Renal cortical epithelial cell (primary cell): Measurements from ENCODE around the gene ABTB2. TPM values are rescaled to one million over a fixed set of nuclear protein-coding genes. Genes with fewer than 3 reads are reported as not detected.

ENCODE experiments used
- DNase-seq: peaks from one replicate; pipeline ENCODE4 v3.0.0-alpha.2; 2011; ENCODE audit warnings: low read depth
- total RNA-seq: library from RNA; depleted of rRNA; stranded (reverse); fragments of >200 nt; gene quantifications from 2 replicates; pipeline ENCODE4 v1.2.3, GENCODE V29; 2014

ABTB2 gene
- total RNA-seq, 1 donor from 2014 or later: 44.1 TPM

DNA sequence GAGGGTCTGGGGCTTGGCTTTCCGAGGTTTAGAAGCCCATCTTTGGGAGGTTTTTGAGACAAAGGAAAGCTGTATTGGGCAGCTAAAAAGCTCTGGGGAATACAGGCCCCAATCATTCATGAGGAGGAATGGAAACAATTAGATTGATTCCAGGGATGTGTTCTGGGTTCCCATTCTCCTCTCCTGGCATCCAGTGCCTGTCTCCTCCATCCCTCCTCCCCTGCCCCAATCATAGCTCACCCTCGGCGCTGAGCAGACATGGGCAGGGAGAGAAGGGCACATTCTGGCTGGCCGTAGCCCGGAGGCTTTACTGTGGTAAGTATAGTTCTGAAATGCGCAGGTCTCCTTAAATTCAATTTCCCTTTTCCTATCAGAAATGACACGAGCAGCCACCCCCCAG is 42.4 kb downstream of the ABTB2 start:
- no peak for DNase-seq

DNA sequence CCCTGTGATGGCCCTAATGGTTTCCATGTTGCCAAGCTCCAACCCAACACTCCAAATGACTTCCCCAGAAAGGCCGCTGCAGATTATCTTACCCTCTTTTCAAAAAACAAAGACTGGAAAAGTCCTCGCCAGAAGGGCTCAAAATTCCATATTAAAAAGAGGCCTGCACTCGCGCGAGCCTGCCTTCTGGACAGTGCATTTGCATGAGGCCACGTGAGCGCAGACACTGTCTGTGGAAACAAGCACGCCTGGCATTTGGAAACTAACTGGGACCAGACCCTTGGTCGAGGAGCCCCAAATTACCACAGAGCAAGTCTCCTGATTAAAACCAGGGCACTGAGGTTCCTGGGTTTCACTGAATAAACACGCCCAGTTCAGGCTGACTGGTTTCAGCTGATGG is 42.9 kb downstream of the ABTB2 start:
- DNase-seq: no peak

DNA sequence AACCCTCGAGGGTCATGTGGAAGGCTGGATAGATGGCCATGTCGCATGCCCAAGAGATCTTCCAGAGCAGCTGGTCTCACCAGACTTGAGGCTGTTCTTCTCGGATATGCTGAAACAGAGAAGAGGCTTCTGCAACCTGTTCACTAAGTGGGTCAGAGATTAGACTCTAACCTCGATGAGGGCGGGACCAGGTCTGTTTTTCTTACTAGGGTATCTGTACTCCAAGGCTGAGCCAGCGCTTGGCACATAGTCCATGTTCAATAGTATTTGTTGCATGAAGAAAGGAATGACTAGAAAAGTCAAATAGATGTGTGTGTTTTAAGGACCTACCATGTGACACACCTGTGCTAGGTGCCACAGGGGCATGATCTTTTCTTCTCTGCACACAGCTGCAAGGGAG is 43.6 kb downstream of the ABTB2 start:
- no peak for DNase-seq

DNA sequence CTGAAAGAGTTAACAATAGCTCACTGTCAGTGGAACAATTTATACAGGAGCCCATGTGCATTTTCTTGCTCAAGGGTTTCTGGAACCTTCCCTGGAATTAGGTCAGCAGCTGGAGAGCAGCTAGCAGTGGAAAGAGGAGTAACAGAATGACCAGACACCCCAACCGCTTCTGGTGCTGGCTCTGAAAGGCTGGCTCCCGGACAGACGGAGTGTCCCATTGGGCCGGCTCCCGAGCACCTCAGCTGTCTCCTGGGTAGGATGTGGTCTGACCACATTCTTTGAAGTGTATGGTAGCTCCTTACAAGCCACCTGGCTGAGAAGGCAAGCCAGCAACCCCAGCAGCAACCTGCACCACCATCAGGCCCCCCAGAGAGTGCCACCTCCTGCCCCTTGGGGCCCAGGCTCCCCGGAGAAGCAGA is 44.7 kb downstream of the ABTB2 start:
- no peak for DNase-seq

DNA sequence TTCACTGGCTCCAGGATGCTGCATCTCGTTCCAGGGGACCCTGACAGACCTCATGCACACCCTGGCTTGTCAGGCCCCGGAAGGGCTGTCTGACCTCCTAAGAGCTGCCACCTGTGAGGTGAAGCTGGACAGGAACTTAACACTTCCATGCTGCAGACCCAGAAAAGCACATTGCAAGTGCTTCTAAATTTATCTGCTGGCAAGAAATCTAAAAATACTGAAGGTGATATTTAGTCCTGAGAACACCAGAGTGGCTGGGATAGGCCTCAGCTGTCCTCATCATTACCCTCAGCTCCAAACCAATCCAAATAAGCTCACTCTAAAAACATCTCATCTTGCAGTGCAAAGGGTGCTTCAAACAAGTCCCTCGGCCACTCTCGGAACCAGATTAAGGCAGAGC is 46.7 kb downstream of the ABTB2 start:
- DNase-seq: no peak

DNA sequence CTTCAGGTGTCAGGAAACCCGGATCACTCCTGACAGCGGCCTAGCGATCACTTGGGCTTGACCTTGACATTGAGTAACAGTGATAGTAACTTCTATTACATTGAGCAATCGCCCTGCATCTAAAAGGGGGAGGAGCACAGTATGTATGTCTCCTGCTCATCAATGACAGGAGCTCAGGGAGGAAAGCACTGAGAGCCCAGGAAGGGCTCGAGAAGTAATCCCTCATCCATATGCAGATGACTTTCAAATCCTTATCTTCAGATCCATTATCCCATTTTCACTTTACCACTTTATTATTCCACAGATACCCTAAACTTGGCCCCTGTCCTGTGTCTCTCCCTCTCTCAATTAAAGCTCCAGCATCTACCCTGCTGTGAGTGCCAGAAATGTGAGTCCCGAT is 47.8 kb downstream of the ABTB2 start:
- DNase-seq: no peak

DNA sequence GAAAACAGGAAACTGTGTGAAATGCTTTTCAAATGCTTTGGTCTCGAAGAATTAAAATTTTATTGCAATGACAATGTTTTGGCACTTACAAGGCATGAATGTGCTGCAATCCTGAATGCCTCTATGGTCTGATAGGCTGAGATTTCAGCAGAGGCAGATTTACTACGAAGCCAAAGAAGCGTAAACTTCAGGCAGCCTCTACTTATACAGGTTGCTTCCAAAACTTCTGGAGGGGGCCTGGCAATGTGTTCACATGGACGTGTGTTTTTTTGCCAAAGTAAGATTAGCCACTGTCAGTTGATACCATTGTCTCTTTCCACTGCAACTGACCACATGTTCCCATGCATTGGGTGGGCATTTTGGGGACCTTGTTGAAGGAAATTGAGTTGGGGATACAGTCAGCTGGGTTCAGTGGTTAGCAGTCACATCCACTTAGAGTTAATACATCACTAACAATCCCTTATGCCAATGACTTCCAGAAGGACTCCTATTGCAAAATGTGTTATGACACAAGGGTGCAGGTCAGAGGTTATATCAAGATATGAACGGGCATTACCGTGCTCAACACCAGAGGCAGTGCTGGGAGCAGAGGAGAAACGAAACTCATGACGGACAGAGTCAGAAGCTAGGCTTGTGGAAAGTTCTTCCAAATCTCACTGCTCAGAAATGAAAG is 48.8 kb downstream of the ABTB2 start:
- DNase-seq: peak; percentile 93

DNA sequence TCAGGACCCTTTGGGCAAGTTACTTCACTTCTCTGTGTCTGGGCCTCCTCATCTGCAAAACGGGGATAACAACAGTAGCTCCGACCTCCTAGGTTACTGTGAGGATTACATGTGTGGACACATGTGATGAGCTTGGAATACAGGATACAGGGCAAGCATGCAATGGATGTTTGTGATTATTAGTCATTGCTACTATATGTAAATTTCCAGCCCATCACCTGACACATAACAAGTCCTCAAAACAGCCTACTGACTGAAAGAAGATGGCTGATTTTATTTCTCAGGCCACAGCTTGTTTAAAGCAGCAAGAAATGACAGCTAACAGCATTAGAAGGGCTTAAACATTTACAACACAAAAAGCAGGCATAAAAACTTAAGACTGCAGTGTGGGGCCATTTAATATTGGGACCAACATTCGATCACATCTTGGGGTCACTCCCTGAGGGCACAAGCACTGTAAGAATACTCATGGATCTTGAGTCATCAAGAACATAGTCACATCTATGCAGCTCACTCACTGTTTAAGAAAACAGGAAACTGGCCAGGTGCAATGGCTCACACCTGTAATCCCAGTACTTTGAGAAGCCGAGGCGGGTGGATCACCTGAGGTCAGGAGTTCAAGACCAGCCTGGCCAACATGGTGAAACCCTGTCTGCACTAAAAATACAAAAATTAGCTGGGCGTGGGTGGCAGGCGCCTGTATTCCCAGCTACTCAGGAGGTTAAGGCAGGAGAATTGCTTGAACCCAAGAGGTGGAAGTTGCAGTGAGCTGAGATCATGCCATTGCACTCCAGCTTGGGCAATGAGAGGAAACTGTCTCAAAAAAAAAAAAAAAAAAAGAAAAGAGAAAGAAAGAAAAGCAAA is 49.5 kb downstream of the ABTB2 start:
- DNase-seq: peak; percentile 77

DNA sequence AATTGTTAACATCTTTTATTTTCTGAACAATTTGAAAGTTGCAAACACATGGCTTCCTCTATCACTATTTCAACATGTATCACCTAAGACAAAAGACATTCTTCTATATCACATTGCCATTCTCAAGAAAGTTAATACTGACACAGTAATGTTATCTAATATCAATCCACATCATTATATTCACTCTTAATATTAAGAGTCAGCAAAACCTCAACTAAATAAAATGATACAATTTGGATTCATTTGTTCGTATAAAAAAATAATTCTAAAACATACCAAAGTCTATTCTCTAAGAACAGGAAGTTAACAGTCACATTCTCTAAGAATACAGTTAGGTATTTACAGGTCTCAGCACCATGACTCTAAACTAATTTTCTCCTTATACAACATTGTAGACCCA is 52.0 kb downstream of the ABTB2 start:
- DNase-seq: no peak

DNA sequence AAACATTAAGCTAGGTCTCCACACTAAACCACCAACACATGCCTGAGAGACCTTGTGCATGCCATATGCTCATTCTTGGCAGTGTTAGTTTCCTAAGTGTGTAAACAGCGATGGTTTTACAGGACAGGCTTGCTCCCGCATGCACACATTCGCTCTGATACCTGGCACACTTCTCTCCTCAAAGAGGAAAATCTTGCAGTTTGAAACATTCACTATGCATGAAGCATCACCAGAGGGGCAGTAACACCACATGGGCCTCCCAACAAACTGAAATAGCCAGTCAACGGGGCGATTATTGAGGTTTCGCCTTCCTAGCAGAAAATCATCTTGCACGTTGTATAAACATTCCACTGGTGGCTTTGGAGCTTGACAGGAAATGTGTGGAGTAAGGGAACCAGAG is 52.6 kb downstream of the ABTB2 start:
- DNase-seq: no peak

DNA sequence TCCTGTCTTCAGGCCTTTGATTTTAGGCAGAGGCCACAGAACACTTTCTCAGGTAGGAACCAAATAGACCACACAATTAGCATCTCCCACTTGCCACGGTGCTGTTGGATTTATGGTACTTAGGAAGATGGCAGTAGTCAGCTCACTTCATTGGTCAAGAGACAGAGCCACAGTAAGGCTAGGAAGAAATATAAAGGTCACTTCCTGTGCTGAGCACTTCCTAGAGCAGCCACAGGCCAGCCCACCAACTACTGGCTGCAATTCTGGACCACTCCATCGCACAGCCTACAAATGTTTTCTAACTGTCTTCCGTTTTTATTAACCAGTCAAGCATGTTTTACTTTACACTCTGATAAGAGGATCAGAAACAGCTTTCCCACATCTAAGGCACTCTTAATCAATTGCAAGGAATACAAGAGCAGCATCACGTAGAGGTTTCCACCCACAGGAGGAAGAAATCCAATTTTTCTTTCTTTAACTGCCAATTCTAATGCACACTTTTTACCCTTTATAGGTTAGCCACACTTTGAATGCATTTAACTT is 54.7 kb downstream of the ABTB2 start:
- no peak for DNase-seq

DNA sequence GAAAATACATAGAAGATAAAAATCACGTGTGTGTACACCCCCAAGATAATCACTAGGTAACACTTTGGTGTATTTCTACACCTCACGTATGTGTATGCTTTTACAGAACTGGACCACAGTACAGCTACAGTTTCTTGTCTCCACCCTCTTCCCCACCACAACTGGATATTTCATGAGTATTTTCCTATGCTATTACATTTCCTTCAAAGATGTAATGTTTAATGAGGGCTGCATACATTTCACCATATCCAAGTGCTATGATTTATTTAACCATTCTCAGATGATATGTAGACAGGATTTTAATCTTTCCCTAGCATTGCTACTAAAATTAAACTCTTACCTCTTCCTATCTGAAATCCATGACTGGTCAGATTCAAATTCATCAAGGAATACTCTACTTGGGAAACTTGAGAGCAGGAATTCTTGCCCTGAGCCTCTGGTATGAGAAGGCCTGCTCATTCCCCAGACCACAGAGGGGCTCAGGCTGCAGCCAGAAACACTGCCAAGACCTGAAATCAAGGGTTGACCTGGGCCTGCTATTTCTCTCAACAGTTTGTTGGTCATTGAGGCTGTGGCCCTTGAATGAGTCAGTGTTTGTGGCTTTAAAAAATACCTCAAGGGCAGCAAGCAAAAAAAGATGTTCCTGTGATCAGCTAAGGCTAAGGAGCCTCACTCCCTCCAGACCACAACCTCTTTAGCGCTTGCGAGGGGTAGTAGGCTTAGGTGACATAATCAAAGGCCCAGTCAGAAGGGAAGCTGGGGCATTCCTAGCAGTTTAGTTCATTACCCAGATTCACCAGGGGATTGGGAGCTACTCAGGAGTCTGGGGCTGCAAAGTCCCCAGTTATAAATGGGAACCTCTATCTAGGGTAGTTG is 55.5 kb downstream of the ABTB2 start:
- DNase-seq: peak; percentile 100

DNA sequence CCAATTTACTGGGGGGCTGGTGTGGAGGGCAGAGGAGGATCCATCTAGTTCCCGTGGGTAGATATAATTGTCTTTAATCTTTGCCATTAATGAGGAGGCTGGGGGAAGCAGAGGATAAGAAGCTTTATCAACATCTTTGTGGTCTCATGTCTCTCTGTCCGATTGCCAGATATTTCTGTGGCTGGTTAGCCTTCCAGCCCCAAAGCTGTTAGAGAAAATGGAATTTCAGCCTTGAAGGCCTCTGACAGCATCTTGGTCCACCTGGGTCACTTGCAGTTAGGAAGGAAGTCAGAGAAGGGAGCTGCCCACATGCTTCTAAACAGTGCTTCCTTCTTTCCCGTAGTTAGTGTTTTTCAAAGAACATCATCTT is 56.9 kb downstream of the ABTB2 start:
- DNase-seq: no peak

DNA sequence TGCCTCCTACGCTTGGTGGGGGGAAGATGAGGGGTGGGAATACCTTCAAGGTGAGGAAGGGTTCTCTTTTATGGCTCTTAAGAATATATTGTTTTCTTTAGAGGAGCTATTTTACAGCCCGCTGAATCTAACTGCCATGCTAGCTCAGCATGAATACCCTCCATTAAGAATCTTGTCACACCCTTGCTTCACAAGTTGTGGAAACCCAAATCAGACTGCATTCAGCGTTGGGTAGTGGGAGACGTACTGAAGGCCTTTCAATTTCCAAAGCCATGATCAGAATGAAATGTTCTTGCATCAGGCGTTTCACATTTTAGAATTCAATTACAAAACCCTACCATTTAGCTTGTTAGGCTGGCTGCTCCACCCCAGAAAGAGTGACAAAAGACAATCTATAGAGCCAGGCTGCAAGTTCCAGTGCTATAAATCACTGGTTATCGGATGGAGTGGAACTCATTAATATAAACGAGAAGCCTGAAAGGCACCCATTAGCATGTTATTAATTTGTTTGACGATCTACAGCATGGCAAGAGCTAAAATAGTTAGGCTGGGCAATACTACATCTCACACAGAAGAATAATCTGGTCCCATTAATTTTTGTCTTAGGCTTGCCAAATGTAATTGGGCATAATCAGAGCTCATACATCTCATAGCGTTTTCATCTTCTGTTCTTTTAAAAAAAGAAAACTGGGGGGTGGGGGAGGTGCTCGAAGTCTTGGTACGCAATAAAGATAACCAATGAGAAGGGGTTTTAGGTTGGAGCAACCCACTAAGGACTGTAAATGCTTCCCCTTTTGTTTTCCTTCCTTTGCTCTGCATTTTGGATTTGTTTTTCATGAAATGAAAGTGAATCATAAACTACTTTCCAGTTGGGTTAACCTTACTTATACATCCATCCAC is 57.5 kb downstream of the ABTB2 start:
- peak; percentile 55 for DNase-seq

DNA sequence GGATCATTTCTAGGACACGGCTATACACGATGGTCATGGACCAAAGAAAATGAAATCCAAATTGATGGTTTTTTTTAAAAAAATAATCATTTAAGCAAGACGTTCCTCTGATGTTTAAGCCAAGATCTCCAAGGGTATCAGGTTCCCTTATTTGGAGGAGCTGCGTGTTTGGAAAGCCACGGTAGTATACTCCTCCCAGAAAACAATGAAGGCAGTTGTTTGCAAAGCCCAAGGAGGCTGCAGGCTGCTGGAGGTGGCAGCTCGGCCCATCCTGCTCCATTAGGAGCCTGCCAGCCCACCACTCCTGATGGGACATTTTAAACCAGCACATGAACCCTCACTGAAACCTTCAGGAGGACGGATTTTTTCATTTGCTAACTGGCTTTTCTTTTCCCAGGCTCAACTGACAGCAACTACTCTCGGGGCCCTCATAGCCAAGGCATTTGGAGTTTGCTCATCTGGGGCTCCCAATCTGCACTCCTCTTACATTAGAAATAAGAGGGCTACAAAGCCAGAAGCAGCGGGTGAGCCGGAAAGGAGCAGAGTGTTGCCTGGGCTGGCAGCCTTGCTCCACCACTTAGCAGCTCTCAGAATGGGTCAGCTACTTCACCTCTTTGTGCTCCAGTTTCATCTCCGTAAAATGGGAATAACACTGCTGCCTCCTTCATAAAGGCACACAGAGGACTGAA is 58.4 kb downstream of the ABTB2 start:
- no peak for DNase-seq

DNA sequence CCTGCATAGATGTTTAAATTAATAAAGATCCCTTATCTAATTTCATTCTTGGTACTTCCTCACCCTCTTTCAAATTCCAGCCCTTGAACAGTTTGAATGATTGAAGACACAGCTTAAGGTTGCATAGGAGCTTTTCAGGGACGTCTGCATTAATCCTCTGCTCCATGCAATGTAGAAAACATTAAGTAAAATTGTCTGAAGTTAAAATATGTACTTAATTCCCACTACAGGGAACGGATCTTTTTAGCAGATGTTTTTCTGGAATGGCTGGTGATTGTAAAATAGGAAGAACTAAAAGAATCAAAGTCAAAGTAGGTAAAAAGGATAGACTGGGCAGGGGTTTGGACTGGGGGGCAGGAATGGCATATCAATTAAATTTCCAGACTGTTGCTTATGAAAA is 58.9 kb downstream of the ABTB2 start:
- no peak for DNase-seq

DNA sequence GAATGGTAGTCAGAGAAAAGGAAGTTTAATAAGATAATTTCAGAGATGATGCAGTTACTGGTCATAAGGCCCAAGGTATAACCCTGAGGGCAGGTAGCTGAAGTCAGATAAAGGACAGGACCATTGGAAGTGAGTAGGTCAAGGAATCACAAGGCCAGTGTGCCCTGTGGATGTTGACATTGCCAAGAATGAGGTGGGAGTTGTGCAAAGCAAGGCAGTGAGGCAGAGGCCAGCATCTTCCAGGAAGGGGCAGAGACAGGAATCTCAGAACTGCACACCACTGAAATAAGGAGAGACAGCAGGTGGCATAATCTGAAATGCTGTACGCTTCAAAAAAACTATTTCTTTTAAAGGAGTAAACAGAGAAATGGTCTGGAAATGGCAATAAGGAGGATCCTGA is 61.4 kb downstream of the ABTB2 start:
- no peak for DNase-seq

DNA sequence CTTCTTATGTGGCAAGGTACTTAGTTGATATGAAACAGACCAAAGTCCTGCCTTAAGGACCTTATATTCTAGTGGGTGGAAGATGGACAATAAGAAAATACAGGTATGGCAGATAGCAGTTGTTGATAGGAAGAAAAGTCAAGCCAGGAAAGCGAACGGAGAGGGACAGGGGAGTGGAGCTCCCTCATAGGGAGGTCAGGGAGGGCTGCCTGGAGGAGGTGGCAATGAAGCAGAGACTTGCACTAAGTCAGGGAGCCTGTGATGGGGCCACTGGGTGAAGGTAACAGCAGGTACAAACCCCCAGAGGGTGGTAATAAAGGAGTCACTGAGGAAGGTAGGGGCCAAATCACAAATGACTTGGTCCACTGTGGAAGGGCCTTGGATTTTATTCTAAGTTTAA is 65.3 kb downstream of the ABTB2 start:
- no peak for DNase-seq

DNA sequence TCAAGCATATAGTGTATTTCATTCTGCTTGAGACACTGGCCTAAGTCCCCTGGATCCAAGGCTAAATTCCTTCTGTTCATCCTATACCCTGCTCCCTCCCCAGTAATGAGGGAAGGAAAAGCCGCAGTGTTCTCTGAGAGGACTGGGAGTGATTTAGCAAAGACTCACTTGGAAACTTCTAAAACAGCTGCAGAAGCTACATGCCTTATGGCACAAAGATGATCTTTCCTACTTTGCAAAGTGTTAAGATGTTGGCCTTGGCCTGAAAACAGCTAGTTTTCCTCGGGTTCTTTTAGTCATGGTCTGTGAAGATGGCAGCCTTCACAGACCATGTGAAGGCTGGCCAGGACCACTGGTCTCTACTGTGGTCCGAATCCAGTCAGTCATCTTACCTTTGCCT is 65.7 kb downstream of the ABTB2 start:
- no peak for DNase-seq

DNA sequence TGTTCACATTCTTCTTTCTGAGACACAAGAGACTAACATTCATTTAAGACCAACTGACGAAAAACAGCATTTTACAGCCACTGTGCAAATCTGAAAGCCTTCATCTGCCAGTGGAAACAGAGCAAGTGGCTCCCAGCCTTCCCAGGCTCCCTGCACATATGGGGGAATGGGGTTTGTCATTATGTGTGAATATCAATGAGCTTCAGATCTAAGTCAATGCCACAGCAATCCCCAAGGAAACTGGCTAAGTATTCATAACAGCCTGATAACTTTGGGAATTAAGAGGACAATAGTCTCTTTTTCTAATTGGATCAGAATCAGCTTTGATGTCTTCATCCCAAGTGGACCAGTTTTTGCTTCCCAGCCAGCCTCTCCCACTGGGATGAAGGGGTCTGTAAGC is 66.9 kb downstream of the ABTB2 start:
- no peak for DNase-seq

DNA sequence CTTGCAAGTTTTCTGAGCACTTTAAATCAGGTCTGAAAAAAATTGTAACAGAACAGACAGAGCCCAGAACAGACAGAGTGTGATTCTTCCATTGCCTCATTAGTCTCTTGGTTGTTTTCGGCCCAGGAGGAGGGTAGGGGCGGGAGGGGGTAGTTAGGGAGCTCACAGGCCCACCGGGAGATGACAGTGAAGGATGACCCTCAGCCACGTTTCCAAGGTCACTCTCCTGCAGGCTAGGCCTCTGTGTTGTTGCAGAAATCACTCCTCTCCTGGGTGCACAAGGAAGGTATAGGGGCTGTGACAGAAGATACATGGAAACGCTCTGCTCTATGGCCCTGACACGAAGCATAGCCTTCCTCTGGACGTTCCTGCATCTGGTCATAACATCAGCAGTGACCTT is 69.3 kb downstream of the ABTB2 start:
- no peak for DNase-seq
